ENCODE measurements around the gene SPOCK1.

DNA sequence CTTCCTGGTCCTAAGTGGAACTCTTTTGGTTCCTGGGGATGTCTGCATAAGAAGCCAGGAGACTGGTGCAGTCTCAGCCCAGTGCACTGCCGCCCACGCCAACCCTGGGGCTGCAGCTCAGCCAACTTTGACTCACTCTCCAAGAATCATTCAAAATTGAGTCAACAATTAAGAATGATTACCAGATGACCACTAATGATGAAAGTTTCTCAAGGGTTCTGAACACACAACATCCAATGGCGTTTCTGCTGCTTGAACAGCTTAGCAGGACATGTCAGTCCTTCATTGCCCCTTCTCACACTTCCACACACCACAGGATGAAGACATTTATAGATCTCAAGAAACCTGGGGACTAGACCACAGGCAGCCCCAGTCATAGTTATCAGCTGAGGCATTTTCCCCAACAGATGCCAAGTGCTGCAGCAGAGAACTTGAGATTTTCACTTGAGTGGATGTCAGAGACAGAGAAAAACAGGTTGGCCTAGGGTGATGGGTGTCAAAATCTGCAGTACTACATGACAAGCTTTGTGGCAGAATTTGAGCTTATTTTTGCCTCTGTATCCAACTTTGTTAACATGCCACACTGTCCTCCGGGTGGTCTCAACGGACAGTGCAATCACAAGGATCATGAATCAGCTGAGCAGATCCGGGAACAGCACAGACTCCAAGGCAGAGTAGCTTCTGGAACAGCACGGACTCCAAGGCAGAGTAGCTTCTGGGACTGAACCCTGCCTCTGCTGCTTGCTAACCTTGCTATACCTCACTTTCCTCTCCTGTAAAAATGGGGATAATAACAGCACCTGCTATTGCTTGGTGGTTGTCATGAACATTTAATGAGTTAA, 356.1 kb downstream of the SPOCK1 start:
- TF ChIP-seq, protein P1, sequence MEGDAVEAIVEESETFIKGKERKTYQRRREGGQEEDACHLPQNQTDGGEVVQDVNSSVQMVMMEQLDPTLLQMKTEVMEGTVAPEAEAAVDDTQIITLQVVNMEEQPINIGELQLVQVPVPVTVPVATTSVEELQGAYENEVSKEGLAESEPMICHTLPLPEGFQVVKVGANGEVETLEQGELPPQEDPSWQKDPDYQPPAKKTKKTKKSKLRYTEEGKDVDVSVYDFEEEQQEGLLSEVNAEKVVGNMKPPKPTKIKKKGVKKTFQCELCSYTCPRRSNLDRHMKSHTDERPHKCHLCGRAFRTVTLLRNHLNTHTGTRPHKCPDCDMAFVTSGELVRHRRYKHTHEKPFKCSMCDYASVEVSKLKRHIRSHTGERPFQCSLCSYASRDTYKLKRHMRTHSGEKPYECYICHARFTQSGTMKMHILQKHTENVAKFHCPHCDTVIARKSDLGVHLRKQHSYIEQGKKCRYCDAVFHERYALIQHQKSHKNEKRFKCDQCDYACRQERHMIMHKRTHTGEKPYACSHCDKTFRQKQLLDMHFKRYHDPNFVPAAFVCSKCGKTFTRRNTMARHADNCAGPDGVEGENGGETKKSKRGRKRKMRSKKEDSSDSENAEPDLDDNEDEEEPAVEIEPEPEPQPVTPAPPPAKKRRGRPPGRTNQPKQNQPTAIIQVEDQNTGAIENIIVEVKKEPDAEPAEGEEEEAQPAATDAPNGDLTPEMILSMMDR (conservative IDR thresholded peaks at IDR 0.05 in 1 of 2, IDR thresholded peaks at IDR 0.05 in 1 of 2; ENCODE audit: extremely low read depth in 1 of 2, insufficient read depth in 1 of 2, low read depth in 1 of 2, low read length in 2 of 2), result no peak
- TF ChIP-seq EZH2 (IDR thresholded peaks at IDR 0.05; ENCODE audit: borderline replicate concordance, low read length), result no peak
